ENCODE data around the gene TEX19.

TEX19 gene

DNA sequence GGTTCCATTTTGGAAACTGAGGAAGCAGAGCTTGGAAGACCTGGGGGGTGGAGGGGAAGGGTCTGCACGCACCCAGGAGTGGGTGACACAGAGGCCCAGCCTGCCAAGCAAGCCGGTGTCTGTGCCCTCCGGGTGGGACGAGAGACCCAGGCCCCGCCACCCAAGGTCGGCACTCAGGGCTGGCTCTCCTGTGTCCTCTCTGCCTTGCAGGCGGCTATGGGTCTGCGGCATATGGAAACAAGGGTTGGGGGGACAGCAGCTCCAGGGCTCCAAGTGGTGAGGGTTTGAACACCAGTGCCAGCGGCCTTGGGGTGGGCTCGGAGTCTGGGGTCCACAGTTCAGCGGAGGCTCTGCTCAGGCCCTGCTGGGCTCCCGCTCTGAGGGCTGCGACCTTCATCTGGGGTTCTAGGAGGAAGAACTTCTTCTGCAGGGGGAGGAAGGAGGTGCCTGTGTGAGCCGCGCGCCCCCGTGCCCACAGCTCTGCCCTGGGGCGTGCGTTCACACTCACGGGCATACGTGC is 37.0 kb upstream of the TEX19 start:
- DNase-seq (ENCODE audit: low read depth), result no peak
- no peak overlapping the region for H3K4me3 ChIP-seq (ENCODE audit: low read depth, low read length)
- in situ Hi-C loops (cut with HindIII; ENCODE audit: low sequenced_read_pairs), result no loop called here
- TF ChIP-seq, protein P1, sequence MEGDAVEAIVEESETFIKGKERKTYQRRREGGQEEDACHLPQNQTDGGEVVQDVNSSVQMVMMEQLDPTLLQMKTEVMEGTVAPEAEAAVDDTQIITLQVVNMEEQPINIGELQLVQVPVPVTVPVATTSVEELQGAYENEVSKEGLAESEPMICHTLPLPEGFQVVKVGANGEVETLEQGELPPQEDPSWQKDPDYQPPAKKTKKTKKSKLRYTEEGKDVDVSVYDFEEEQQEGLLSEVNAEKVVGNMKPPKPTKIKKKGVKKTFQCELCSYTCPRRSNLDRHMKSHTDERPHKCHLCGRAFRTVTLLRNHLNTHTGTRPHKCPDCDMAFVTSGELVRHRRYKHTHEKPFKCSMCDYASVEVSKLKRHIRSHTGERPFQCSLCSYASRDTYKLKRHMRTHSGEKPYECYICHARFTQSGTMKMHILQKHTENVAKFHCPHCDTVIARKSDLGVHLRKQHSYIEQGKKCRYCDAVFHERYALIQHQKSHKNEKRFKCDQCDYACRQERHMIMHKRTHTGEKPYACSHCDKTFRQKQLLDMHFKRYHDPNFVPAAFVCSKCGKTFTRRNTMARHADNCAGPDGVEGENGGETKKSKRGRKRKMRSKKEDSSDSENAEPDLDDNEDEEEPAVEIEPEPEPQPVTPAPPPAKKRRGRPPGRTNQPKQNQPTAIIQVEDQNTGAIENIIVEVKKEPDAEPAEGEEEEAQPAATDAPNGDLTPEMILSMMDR (IDR thresholded peaks at IDR 0.05; ENCODE audit: low read depth, low read length, missing control alignments), result no peak

- TF ChIP-seq, protein P1 (IDR thresholded peaks at IDR 0.05; ENCODE audit: low read depth, low read length, missing control alignments), result no peak
- in situ Hi-C loops (cut with HindIII; ENCODE audit: low sequenced_read_pairs), result no loop called here
- no peak overlapping the region for H3K4me3 ChIP-seq (ENCODE audit: low read depth, low read length)
- no peak for DNase-seq (ENCODE audit: low read depth)
These were observed 36.3 kb upstream of the TEX19 start for GRCh38 chr17:82322526-82323453.

- in situ Hi-C loops (cut with HindIII; ENCODE audit: low sequenced_read_pairs), result no loop called here
- H3K4me3 ChIP-seq (ENCODE audit: low read depth, low read length), result no peak overlapping the region
- DNase-seq (ENCODE audit: low read depth), result no peak
- TF ChIP-seq, protein P1 (IDR thresholded peaks at IDR 0.05; ENCODE audit: low read depth, low read length, missing control alignments), result no peak
These were observed 35.4 kb upstream of the TEX19 start for GRCh38 chr17:82323514-82324234.

DNA sequence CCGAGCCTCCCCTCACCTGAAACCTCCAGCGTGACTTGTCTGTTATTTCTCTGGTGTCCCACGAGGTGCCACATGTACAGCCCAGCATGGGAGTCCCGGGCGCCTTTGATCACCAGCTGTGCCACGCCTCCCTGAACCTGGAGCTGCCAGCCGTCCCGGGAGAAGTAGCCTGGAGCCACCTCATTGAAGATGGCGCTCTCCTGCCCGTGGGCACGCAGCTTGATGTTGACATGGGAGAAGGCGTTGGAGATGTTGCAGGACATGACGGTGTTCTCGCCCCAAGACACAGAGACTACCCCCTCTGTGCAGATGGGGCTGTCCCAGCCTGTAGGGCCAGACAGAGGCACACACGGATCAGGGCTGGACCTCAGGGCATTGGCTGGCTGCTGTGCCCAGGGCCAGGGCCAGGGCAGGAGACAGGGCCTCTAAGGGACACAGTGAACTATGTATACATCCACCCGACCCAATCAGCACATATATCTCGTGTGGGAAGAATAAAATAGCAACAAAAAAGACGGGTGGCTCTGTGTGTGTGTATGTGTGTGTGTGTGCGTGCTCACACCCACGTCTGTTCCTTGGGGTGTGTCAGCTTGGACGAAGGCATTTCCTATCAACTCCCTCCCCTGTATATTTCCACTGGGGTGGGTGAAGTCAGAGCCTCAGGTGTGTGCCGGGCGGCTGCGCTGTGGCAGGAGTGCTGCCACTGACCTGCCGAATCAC is 34.3 kb upstream of the TEX19 start:
- TF ChIP-seq, protein P1 (IDR thresholded peaks at IDR 0.05; ENCODE audit: low read depth, low read length, missing control alignments), result no peak
- H3K4me3 ChIP-seq (ENCODE audit: low read depth, low read length), result no peak overlapping the region
- in situ Hi-C loops (cut with HindIII; ENCODE audit: low sequenced_read_pairs), result no loop called here
- no peak for DNase-seq (ENCODE audit: low read depth)

DNA sequence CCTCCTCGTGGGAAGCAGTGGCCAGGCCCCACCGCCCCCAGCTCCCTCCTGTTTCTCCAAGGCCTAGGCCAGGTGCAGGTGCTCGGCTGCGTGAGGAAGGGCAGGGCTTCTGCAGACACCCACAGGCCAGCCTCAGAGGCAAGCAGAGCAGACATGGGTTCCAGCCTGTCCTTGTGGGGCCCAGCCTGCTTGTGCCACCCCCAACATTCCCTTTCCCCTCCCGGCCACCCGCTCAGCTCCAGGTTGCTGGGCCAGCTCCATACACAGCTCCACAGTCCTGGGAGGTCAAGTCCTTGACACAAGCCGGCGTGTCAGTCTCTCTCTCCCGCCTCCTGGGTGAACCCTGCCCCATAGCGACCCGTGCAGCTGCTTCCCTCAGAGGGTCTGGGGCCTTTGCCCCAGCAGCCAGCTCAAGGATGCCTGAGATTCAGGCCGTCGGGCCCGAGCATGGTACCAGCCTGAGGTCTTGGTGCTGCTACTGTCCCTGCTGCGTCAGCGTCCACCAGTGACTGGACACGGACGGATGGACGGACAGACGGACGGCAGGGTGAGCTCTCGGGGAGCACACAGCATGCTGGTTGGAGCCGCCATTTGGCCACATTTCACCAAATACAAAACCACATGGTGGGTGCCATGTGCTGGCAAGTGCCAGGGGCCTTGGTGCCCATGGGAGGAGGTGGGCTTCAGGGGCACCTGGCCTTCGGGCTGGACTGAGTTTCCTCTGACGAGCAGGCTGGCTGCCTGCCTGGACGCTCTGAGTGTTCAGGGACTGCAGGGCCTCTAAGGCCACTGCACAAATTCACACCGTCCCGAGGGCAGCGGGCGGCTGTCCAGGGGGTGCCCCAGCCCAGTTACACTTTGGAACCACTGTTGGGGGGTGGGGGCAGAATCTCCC is 33.5 kb upstream of the TEX19 start:
- no peak overlapping the region for H3K4me3 ChIP-seq (ENCODE audit: low read depth, low read length)
- TF ChIP-seq, protein P1 (IDR thresholded peaks at IDR 0.05; ENCODE audit: low read depth, low read length, missing control alignments), result no peak
- DNase-seq (ENCODE audit: low read depth), result no peak
- in situ Hi-C loops (cut with HindIII; ENCODE audit: low sequenced_read_pairs), result no loop called here

Measured in astrocyte of the cerebellum (primary cell).